K562 (cell line): ENCODE data around the gene USH2A. TPM values are rescaled to one million over a fixed set of nuclear protein-coding genes. Genes with fewer than 3 reads are reported as not detected.

ENCODE experiments used
- ATAC-seq: fragments of 200-7000 bp; cut with Tn5 transposase; 3 replicates; pipeline ENCODE4 v1.9.1; 2020; ENCODE audit warnings: moderate library complexity
- BruUV-seq: library from RNA; stranded (reverse); fragments of 400-500 nt; replicated peaks from 2 replicates; lab custom pipeline; 2021; lab: Mats Ljungman, UMichigan
- CTCF ChIA-PET: fragments of 300-600 bp; formaldehyde crosslinking; extraction: SDS; loops from one replicate; lab custom pipeline; 2021; ENCODE audit warnings: low intra/inter-chr PET ratio; lab: Yijun Ruan, JAX
- POLR2A ChIA-PET: fragments of 300-600, 350-650 bp; sonication (Branson Sonifier 250); formaldehyde crosslinking; extraction: SDS; loops from one replicate; lab custom pipeline; 2021; ENCODE audit warnings: antibody characterized with exemption, inconsistent platforms; lab: Yijun Ruan, JAX
- DNase-seq, 4 experiments: peaks; one replicate each; pipeline versions ENCODE4 v3.0.0 to v3.0.0-alpha.2; 2011 to 2018; ENCODE audit warnings: low spot score in 3 of 4, mixed read lengths in 3 of 4; ENCODE audit errors: extremely low read depth in 1 of 4
- FAIRE-seq: peaks from 2 replicates; lab custom pipeline; 2011; peaks lifted over from hg19 to GRCh38; lab: Jason Lieb, UNC
- H2AFZ ChIP-seq: 2 replicates; pipeline ENCODE4 v1.6.0; 2011; ENCODE audit warnings: low read depth, low read length, control low read depth, inconsistent platforms
- H3K27ac ChIP-seq: fragments of 200-600 bp; 3 replicates; pipeline ENCODE4 v1.8.0; 2011; ENCODE audit warnings: low read depth, mild to moderate bottlenecking, control low read depth, inconsistent platforms, low read length, moderate library complexity, mixed read lengths; ENCODE audit errors: extremely low read depth
- H3K27me3 ChIP-seq, 2 experiments: fragments of 300-600 bp in 1 of 2; 2 replicates in 1 of 2; 3 replicates in 1 of 2; pipeline versions ENCODE4 v1.6.0 to v1.8.0; 2011; ENCODE audit warnings: inconsistent platforms in 2 of 2, low read length in 2 of 2, mild to moderate bottlenecking in 1 of 2, mixed read lengths in 1 of 2, moderate library complexity in 1 of 2; ENCODE audit not compliant: control insufficient read depth in 2 of 2, insufficient read depth in 2 of 2
- H3K36me3 ChIP-seq: fragments of 300-600 bp; 3 replicates; pipeline ENCODE4 v1.8.0; 2011; ENCODE audit warnings: mild to moderate bottlenecking, low read length, inconsistent platforms; ENCODE audit not compliant: control insufficient read depth, insufficient read depth
- H3K4me1 ChIP-seq, 2 experiments: fragments of 200-600 bp in 1 of 2; replicated peaks in 1 of 2; 2 replicates in 1 of 2; 3 replicates in 1 of 2; pipeline versions ENCODE4 v1.5.1 to v1.8.0; 2011; ENCODE audit warnings: inconsistent platforms in 2 of 2, low read length in 2 of 2, mild to moderate bottlenecking in 1 of 2, mixed read lengths in 1 of 2, moderate library complexity in 1 of 2; ENCODE audit not compliant: control insufficient read depth in 2 of 2, insufficient read depth in 2 of 2
- H3K4me2 ChIP-seq: 2 replicates; pipeline ENCODE4 v1.6.1; 2011; ENCODE audit warnings: low read length, control low read depth, inconsistent platforms, mixed read lengths; ENCODE audit not compliant: insufficient read depth
- H3K4me3 ChIP-seq: fragments of 200-600 bp; sonication (generic), shearing (Covaris generic); 2 replicates; pipeline ENCODE4 v1.5.1; 2016; ENCODE audit warnings: control low read depth, inconsistent platforms
- H3K79me2 ChIP-seq: fragments of 200-600 bp; 3 replicates; pipeline ENCODE4 v1.8.0; 2011; ENCODE audit warnings: low read length, inconsistent platforms; ENCODE audit not compliant: control insufficient read depth, insufficient read depth
- H3K9ac ChIP-seq, 2 experiments: 2 replicates each; pipeline versions ENCODE4 v1.6.0 to v1.6.1; 2011; ENCODE audit warnings: low read depth in 2 of 2, low read length in 2 of 2, control low read depth in 1 of 2, inconsistent platforms in 1 of 2, mild to moderate bottlenecking in 1 of 2, mixed read lengths in 1 of 2; ENCODE audit not compliant: insufficient read depth in 1 of 2
- H3K9me1 ChIP-seq: one replicate; pipeline ENCODE4 v1.6.0; 2011; ENCODE audit warnings: inconsistent platforms, mild to moderate bottlenecking, low read length, moderate library complexity; ENCODE audit not compliant: control insufficient read depth, insufficient read depth
- H3K9me3 ChIP-seq: replicated peaks from 2 replicates; pipeline ENCODE4 v1.5.1; 2011; ENCODE audit warnings: low read depth, low read length, inconsistent platforms; ENCODE audit not compliant: control insufficient read depth, insufficient read depth
- H4K20me1 ChIP-seq: replicated peaks from 2 replicates; pipeline ENCODE4 v1.6.1; 2011; ENCODE audit warnings: low read length, inconsistent platforms, mixed read lengths; ENCODE audit not compliant: control insufficient read depth, insufficient read depth
- EP400 ChIP-seq: fragments of 450-650 bp; IDR thresholded peaks from 2 replicates; pipeline ENCODE4 v1.6.1; 2017; ENCODE audit warnings: antibody characterized with exemption, mild to moderate bottlenecking, moderate library complexity
- HDGF ChIP-seq: fragments of 450-650 bp; IDR thresholded peaks from 2 replicates; pipeline ENCODE4 v1.6.1; 2016
- KAT2B ChIP-seq: IDR thresholded peaks from one replicate; pipeline ENCODE4 v1.6.1; 2012; ENCODE audit warnings: low read depth, mild to moderate bottlenecking, control low read depth, inconsistent platforms, low read length, moderate library complexity
- MGA ChIP-seq: fragments of 450-650 bp; IDR thresholded peaks from 2 replicates; pipeline ENCODE4 v1.6.1; 2016; ENCODE audit warnings: mild to moderate bottlenecking, moderate library complexity
- MIER1 ChIP-seq: fragments of 450-650 bp; IDR thresholded peaks from 2 replicates; pipeline ENCODE4 v1.6.1; 2016; ENCODE audit warnings: antibody characterized with exemption, mild to moderate bottlenecking, low read depth
- PTBP1 ChIP-seq: fragments of 200-400 bp; formaldehyde crosslinking; IDR thresholded peaks from 2 replicates; pipeline ENCODE4 v1.6.1; 2017; ENCODE audit warnings: low read depth, low read length
- ZNF143 ChIP-seq: sonication (generic); formaldehyde crosslinking; IDR thresholded peaks from 2 replicates; pipeline ENCODE4 v1.9.0; 2022; ENCODE audit warnings: mild to moderate bottlenecking, missing genetic modification reagents
- WGBS: fragments of 100-300 bp; shearing (Covaris generic); methylation state at CpG from one replicate; pipeline ENCODE4 v1.1.6; 2016; ENCODE audit warnings: low coverage, mixed read lengths; ENCODE audit not compliant: insufficient coverage; ENCODE audit errors: missing lambda C conversion rate; 5-methylcytosine and 5-hydroxymethylcytosine counted together
- in situ Hi-C: fragments of 300-500 bp; cut with MboI; formaldehyde crosslinking; loops from 4 replicates; pipeline ENCODE4 v1.15.0; 2018; ENCODE audit warnings: inconsistent platforms, mixed read lengths
- intact Hi-C: fragments of 100-400 bp; cut with micrococcal nuclease; formaldehyde crosslinking; loops from 2 replicates; pipeline ENCODE4 v1.14.2; 2022
- polyA plus RNA-seq, 8 experiments: library from polyadenylated mRNA; depleted of rRNA in 4 of 8; stranded (reverse) in 5 of 8; unstranded in 3 of 8; fragments of >200 nt; fragmentation: Nextera tagmentation in 2 of 8; fragmentation: Illumina TruSeq in 1 of 8; extraction: Ambion mirVana in 2 of 8; extraction: Trizol in 1 of 8; gene quantifications; 2 replicates each; pipeline versions ENCODE4 v1.2.1 to v1.2.3, GENCODE V29; 2011 to 2014; ENCODE audit warnings: inconsistent platforms in 1 of 8, missing spikeins in 1 of 8
- total RNA-seq, 7 experiments: library from RNA; depleted of rRNA in 6 of 7; stranded (reverse); fragments of >200 nt in 6 of 7; fragmentation: Illumina TruSeq in 2 of 7; extraction: Trizol in 2 of 7; gene quantifications; 2 replicates each; pipeline versions ENCODE4 v1.2.1 to v1.2.3, GENCODE V29; 2011 to 2021; ENCODE audit warnings: low replicate concordance in 1 of 7
- TF ChIP-seq, protein P1 (sequence below), 3 experiments: fragments of 200-800 bp in 1 of 3; sonication (Bioruptor generic) in 1 of 3; sonication (generic) in 1 of 3; formaldehyde crosslinking in 1 of 3; IDR thresholded peaks; 2 replicates each; pipeline versions ENCODE4 v1.6.1 to v1.8.0; 2016 to 2022; ENCODE audit warnings: mild to moderate bottlenecking in 2 of 3, missing compliant biosample characterization in 2 of 3, missing genetic modification characterization in 2 of 3, missing genetic modification reagents in 1 of 3
- TF ChIP-seq, protein P2 (sequence below), 2 experiments: fragments of 450-650 bp in 1 of 2; sonication (generic) in 1 of 2; formaldehyde crosslinking in 1 of 2; IDR thresholded peaks in 1 of 2; conservative IDR thresholded peaks in 1 of 2; 2 replicates each; pipeline versions ENCODE4 v1.6.1 to v1.8.1; 2016 to 2023; ENCODE audit warnings: mild to moderate bottlenecking in 2 of 2, moderate library complexity in 2 of 2, inconsistent platforms in 1 of 2, missing genetic modification reagents in 1 of 2

USH2A gene
- total and polyA plus RNA-seq, 9 of the 15 experiments (the other 6 are each of a cell fraction or from before 2014, with no cell fraction given) = under 0.01 TPM; not detected in 7

- no peaks in the 10 kb centered on the region for H3K4me1 ChIP-seq
- no peaks in the 10 kb centered on the region for H3K36me3 ChIP-seq
- H3K4me3 ChIP-seq = no peak overlapping the region
- no peaks in the 10 kb centered on the region for H3K79me2 ChIP-seq
- POLR2A ChIA-PET = no interaction called here
- H3K9me1 ChIP-seq = no peaks in the 10 kb centered on the region
- no peak for ATAC-seq
- no peaks in the 10 kb centered on the region; the same call in 1 of the 2 replicates for H3K9me3 ChIP-seq
- H3K9ac ChIP-seq = no peak overlapping the region
- no TSS peak for BruUV-seq
- H3K4me2 ChIP-seq = no peak overlapping the region
- no peak for FAIRE-seq
- H4K20me1 ChIP-seq = no peaks in the 10 kb centered on the region
- in situ Hi-C loops (no loop called here), intact Hi-C loops (no loop called here)
- H3K27me3 ChIP-seq = no peaks in the 10 kb centered on the region
- DNase-seq = no peak
- H3K27ac ChIP-seq = no peak overlapping the region
- no peak overlapping the region for H2AFZ ChIP-seq
- 0% methylated on average over 2 of the region's 2 CpGs for WGBS
- CTCF ChIA-PET = no interaction called here
- TF ChIP-seq HDGF (no peak), ZNF143 (no peak), MIER1 (no peak), MGA (no peak), EP400 (no peak), PTBP1 (no peak), KAT2B (no peak)
- TF ChIP-seq, protein P1, sequence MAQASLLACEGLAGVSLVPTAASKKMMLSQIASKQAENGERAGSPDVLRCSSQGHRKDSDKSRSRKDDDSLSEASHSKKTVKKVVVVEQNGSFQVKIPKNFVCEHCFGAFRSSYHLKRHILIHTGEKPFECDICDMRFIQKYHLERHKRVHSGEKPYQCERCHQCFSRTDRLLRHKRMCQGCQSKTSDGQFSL (CRISPR knock-in tag; IDR thresholded peaks at IDR 0.05) = no peak
- TF ChIP-seq, protein P1 (tag; IDR thresholded peaks at IDR 0.05) = no peak
- TF ChIP-seq, protein P2, sequence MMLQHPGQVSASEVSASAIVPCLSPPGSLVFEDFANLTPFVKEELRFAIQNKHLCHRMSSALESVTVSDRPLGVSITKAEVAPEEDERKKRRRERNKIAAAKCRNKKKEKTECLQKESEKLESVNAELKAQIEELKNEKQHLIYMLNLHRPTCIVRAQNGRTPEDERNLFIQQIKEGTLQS (IDR thresholded peaks at IDR 0.05) = no peak
- TF ChIP-seq, protein P2 (CRISPR knock-in tag; conservative IDR thresholded peaks at IDR 0.05) = no peak
These were observed 528.0 kb downstream of the USH2A start for GRCh38 chr1:215895276-215895675.
